GM18498 (cell line): ENCODE measurements around the gene AFAP1.

Experiments used
- ATAC-seq: cut with Tn5 transposase; IDR thresholded peaks from one replicate; pipeline ENCODE4 v1.9.1; 2021; ENCODE audit warnings: mild to moderate bottlenecking, moderate library complexity; ENCODE audit not compliant: unreplicated experiment

Gene AFAP1

DNA sequence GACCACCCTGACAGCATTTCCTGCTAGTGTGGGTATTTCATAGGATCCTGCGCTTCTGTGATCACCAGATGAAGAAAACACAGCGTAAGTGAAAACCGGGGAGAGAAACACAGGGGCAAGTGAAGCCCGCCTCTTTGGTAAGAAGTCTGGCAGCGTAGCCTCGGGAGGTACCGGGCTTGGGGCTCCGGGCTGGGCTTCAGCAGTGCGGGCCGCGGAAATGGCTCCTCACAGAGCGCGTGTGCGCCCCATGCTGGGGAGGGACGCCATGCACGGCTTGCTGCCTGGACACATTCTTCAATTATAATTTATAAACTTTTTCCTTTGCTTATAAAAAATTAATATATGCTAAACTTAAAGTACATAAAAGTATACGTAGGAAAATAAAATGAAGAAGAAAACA is 151.5 kb downstream of the AFAP1 start:
- no peak for ATAC-seq

DNA sequence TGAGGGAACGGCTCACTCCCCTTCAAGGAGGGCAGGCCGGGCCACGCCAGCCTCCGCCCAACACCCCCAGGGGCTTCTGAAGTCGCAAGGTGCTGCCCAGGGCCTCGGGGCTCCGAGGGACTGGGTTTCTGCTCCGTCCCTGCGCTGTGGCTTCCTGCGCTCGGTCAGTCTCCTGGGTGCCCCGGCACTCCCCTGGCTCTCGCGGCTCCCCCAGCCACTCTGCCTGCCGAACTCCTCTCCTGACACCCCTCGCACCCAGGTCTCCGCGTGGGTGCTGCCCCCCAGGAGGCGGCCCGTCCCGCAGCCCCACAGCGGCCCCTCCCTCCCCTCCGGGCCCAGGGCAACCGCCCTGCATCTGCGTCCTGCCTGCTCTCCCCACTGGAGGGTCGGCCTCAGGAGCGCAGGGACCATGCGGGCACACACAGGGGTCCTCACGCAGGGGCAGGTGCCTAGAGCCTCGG is 151.9 kb downstream of the AFAP1 start:
- ATAC-seq = no peak

- ATAC-seq = no peak
These were observed 152.6 kb downstream of the AFAP1 start for GRCh38 chr4:7787067-7787466.

- no peak for ATAC-seq
These were observed 153.1 kb downstream of the AFAP1 start for GRCh38 chr4:7786517-7786916.

- ATAC-seq = no peak
These were observed 153.6 kb downstream of the AFAP1 start for GRCh38 chr4:7786040-7786439.

- no peak for ATAC-seq
These were observed 154.6 kb downstream of the AFAP1 start for GRCh38 chr4:7785017-7785416.

GRCh38 chr4:7784131-7784870 is 155.4 kb downstream of the AFAP1 start:
- no peak for ATAC-seq

GRCh38 chr4:7783541-7783940 is 156.1 kb downstream of the AFAP1 start:
- ATAC-seq = no peak

GRCh38 chr4:7782783-7783182 is 156.9 kb downstream of the AFAP1 start:
- ATAC-seq = no peak

DNA sequence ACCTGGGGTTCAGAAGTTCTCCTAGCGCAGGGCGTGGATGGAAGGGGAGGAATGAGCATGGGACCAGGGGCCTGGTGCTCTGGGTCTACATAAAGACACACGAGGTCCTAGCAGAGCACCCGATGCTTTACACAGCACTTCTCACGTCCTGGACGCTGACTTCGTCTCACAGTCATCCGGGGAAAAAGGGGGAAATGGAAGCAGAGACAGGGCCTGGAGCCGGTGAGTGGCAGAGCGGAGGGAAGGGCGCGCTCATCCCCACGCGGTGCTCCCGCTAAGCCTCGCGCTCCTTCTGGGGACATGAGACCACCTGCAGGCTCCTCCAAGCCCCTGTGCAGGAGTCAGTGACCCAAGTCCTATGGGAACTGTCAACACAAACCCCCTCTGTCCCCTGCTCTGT is 157.7 kb downstream of the AFAP1 start:
- ATAC-seq = no peak

GRCh38 chr4:7781366-7781765 is 158.3 kb downstream of the AFAP1 start:
- no peak for ATAC-seq

GRCh38 chr4:7780751-7781348 is 158.8 kb downstream of the AFAP1 start:
- no peak for ATAC-seq

DNA sequence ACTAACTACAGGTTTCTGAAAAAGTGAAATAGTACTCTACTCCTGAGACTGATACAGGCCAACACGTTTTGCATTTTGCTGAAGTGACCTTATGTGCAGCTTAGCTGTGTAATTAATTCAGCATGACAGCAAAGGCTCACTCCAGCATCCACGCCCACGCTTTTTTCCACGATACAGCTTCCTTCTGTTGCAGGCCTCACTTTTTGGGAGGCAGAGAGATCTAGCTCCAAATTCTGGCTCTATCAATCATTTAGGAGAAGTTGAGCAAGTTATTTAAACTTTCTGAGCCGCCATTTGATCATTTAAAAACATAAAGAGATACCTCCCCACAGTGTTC is 160.3 kb downstream of the AFAP1 start:
- ATAC-seq = no peak

- no peak for ATAC-seq
These were observed 160.9 kb downstream of the AFAP1 start for GRCh38 chr4:7778510-7779431.

- no peak for ATAC-seq
These were observed 161.7 kb downstream of the AFAP1 start for GRCh38 chr4:7777871-7778509.

- no peak for ATAC-seq
These were observed 162.5 kb downstream of the AFAP1 start for GRCh38 chr4:7777017-7777710.

DNA sequence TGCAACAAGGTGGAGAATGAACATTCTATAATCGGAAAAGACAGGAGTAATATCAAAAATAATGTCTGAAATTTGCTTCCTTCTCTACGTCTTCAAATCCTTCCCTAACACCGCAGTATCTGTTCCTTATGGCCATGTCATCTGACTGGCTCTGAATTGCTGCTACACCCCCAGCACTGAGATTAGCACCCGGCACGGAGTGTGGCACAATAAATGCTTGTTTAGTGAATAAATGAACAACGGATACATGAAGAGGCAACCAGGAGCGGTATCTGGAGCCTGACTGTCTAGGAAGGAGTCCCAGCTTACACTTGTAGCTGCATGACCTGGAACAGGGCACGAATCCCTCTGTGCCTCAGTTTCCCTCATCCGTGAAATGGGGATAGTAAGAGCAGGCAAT is 164.3 kb downstream of the AFAP1 start:
- no peak for ATAC-seq

DNA sequence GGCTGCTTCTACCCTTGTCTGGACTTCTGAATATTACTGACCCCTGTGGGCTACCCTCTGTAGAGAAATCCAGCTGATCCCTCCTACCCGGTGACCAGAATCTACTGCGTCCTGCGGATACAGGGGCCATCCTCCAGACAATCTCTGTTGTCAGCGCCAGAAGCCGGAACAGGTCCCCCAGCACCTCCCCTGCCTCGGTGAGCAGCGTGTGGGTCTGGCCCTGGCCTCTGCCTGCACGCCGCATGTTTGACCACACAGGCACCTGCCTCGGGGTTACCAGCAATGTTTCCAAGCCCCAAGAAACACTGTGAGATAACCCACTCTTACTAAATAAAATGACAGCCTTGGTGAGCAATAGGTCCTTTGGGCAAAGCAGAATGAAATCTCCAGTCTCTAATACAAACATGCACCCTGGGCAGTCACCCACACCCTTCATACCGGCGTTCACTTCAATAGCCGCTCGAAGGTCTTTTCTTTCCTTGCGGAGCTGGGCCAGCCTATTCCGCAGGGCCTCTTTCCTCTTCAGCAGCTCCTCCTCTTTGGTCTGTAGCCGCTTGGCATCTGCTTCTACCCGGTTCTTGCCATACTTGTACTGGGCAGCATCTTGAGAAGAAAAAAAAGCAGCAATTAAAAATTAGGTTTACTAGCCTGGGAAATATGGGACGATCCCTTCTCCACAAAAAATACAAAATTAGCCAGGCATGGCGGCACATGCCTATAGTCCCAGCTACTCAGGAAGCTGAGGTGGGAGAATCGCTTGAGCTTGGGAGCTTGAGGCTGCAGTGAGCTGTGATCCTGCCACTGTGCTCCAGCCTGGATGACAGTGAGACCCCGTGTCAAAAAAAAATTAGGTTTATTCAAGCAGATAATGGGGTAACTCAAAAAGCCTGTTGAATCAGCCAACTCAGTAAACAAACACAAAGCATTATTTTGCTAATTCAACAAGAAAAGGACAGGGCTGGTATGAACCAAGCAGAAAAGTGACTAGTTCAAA is 165.1 kb downstream of the AFAP1 start:
- no peak for ATAC-seq

DNA sequence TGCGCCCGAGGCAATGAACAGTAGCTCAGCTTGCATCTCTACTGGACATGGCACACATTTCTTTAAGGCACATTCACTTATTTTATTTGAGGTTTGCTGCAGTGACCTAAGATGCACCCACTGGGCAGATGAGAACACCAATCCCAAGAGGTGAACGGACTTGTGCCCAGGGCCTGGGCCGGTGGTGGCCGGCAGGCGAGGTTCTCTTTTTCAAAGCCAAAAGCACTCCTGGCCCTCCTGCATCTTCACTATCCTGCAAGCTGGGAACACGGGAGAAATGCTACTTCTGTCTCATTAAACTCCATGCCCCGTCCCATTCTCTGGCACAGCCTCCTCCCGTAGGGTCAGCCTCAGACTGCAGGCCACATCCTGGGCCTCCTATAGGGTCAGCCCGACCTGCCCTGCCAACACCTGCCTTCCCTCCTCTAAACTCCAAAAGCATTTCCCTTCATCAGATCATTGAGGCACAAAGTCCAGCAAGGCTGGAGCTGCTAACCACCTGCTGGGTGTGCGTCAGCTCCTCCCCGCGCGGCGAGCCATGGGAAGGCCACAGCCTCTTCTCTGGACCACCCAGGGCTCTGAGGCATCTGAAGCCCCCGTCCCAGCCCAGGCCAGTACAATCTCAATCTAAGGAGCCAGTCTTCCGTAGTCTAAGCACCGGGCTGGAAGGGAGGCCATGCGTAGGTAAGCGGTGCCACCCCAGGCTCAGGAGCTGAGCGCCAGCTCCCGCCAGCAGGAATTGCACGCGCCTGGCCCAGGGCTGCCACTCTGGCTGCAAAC is 166.1 kb downstream of the AFAP1 start:
- ATAC-seq = no peak
